GM12892 (cell line): ENCODE measurements around the gene GRN.

Source experiments
- POLR2A ChIP-seq: IDR thresholded peaks from 2 replicates; pipeline ENCODE4 v1.6.1; 2011; ENCODE audit warnings: low read depth, low read length, control low read depth
- POLR2AphosphoS5 ChIP-seq: IDR thresholded peaks from 2 replicates; pipeline ENCODE4 v1.6.1; 2011; ENCODE audit warnings: low read depth, low read length, control low read depth

GRCh38 chr17:44344939-44345453, at the start of gene GRN:
- TF ChIP-seq POLR2AphosphoS5 (peak; percentile 82), POLR2A (peak; percentile 88)
